ENCODE data around the gene PRSS3.
"Not testable (repeated sequence)": the region's sequence is repeated elsewhere in the genome, so short reads cannot be mapped to it uniquely, and the experiment has no call there.

The PRSS3 gene

GRCh38 chr9:33795281-33795680 is at the start of gene PRSS3:
TSS of gene PRSS3 (plus strand) at chr9:33795561. CDS start at chr9:33795574, 13 bp downstream.
- no peak for DNase-seq

GRCh38 chr9:33748633-33749304 is 46.6 kb upstream of the PRSS3 start:
- DNase-seq = peak; percentile 9

- DNase-seq = not testable (repeated sequence)
Observed at GRCh38 chr9:33749305-33749654, 46.1 kb upstream of the PRSS3 start.

GRCh38 chr9:33750307-33750838 is 45.0 kb upstream of the PRSS3 start:
- no peak for DNase-seq

GRCh38 chr9:33750839-33751339 is 44.5 kb upstream of the PRSS3 start:
- no peak for DNase-seq

GRCh38 chr9:33751536-33752129 is 43.7 kb upstream of the PRSS3 start:
- no peak for DNase-seq

- no peak for DNase-seq
Observed at GRCh38 chr9:33752130-33752637, 43.2 kb upstream of the PRSS3 start.

GRCh38 chr9:33752789-33753188 is 42.6 kb upstream of the PRSS3 start:
- DNase-seq = not testable (repeated sequence)

GRCh38 chr9:33759648-33760047 is 35.7 kb upstream of the PRSS3 start:
- DNase-seq = peak; percentile 9

GRCh38 chr9:33762343-33762742 is 33.0 kb upstream of the PRSS3 start:
- no peak for DNase-seq

- not testable (repeated sequence) for DNase-seq
Observed at GRCh38 chr9:33763709-33764108, 31.7 kb upstream of the PRSS3 start.

GRCh38 chr9:33765411-33765810 is 29.9 kb upstream of the PRSS3 start:
- no peak for DNase-seq

GRCh38 chr9:33770156-33770880 is 25.0 kb upstream of the PRSS3 start:
- not testable (repeated sequence) for DNase-seq

GRCh38 chr9:33773135-33773534 is 22.2 kb upstream of the PRSS3 start:
- DNase-seq = not testable (repeated sequence)

- not testable (repeated sequence) for DNase-seq
Observed at GRCh38 chr9:33774074-33774659, 21.2 kb upstream of the PRSS3 start.

GRCh38 chr9:33776578-33776977 is 18.8 kb upstream of the PRSS3 start:
- DNase-seq = no peak

- DNase-seq = peak; percentile 20
Observed at GRCh38 chr9:33778700-33779351, 16.5 kb upstream of the PRSS3 start.

GRCh38 chr9:33780276-33780675 is 15.1 kb upstream of the PRSS3 start:
- DNase-seq = no peak

- DNase-seq = no peak
Observed at GRCh38 chr9:33781736-33782135, 13.6 kb upstream of the PRSS3 start.

- DNase-seq = no peak
Observed at GRCh38 chr9:33782395-33783152, 12.8 kb upstream of the PRSS3 start.

GRCh38 chr9:33785914-33786313 is 9.4 kb upstream of the PRSS3 start:
- no peak for DNase-seq

GRCh38 chr9:33786681-33787080 is 8.7 kb upstream of the PRSS3 start:
- DNase-seq = no peak
